T-cell (primary cell): ENCODE data around the gene WASHC2C. TPM values are rescaled to one million over a fixed set of nuclear protein-coding genes. Genes with fewer than 3 reads are reported as not detected.
"Not testable (repeated sequence)": the region's sequence is repeated elsewhere in the genome, so short reads cannot be mapped to it uniquely, and the experiment has no call there.

Experiments used
- ATAC-seq, 4 experiments: fragments of 200-7000 bp in 3 of 4; fragments of 150-1000 bp in 1 of 4; cut with Tn5 transposase; replicated peaks in 1 of 4; 1 replicate in 3 of 4; 2 replicates in 1 of 4; pipeline ENCODE4 v1.10.0; 2021; ENCODE audit warnings: moderate library complexity in 3 of 4, mild to moderate bottlenecking in 2 of 4, moderate number of reproducible peaks in 1 of 4
- CTCF ChIA-PET, 2 donors: fragments of 300-600 bp; sonication (Branson Sonifier 250); formaldehyde crosslinking; loops; one replicate each; lab custom pipeline; 2022; ENCODE audit warnings: antibody characterized with exemption in 2 of 2; lab: Charles Lee
- POLR2A ChIA-PET, 2 donors: fragments of 300-600 bp; sonication (Branson Sonifier 250); formaldehyde crosslinking; loops; one replicate each; lab custom pipeline; 2022; ENCODE audit warnings: antibody characterized with exemption in 2 of 2; lab: Charles Lee
- DNase-seq, 35 experiments: peaks; one replicate each; pipeline versions ENCODE4 v3.0.0 to v3.0.0-alpha.2; 2013 to 2023
- H3K27ac ChIP-seq: one replicate; pipeline ENCODE4 v1.5.1; 2013; ENCODE audit warnings: low read length
- H3K27me3 ChIP-seq, 2 experiments: replicated peaks in 1 of 2; 1 replicate in 1 of 2; 2 replicates in 1 of 2; pipeline versions ENCODE4 v1.6.1 to v1.7.0; 2013; ENCODE audit warnings: low read length in 1 of 2, mixed read lengths in 1 of 2; ENCODE audit not compliant: control insufficient read depth in 2 of 2, insufficient read depth in 2 of 2; ENCODE audit errors: extremely low read depth in 1 of 2
- H3K36me3 ChIP-seq, 2 donors: 1 replicate in 1 of 2; 2 replicates in 1 of 2; pipeline versions ENCODE4 v1.6.1 to v1.7.0; 2013; ENCODE audit warnings: low read length in 1 of 2; ENCODE audit not compliant: control insufficient read depth in 2 of 2, insufficient read depth in 1 of 2; ENCODE audit errors: extremely low read depth in 1 of 2
- H3K4me1 ChIP-seq, 2 experiments: 1 replicate in 1 of 2; 2 replicates in 1 of 2; pipeline versions ENCODE4 v1.6.1 to v1.7.0; 2013; ENCODE audit warnings: low read length in 2 of 2, mixed read lengths in 1 of 2; ENCODE audit not compliant: insufficient read depth in 2 of 2, control insufficient read depth in 1 of 2; ENCODE audit errors: extremely low read depth in 1 of 2
- H3K4me3 ChIP-seq, 2 donors: 1 replicate in 1 of 2; 2 replicates in 1 of 2; pipeline versions ENCODE4 v1.5.1 to v1.7.0; 2013; ENCODE audit warnings: mild to moderate bottlenecking in 2 of 2, low read length in 1 of 2, moderate library complexity in 1 of 2; ENCODE audit not compliant: control insufficient read depth in 1 of 2; ENCODE audit errors: extremely low read depth in 1 of 2
- H3K9me3 ChIP-seq: 2 replicates; pipeline ENCODE4 v1.7.0; 2013
- H3K27ac Mint-ChIP-seq, 2 donors: one replicate each; pipeline ENCODE4 v1.8.0; 2020 to 2021; ENCODE audit warnings: mild to moderate bottlenecking in 2 of 2, mixed read lengths in 2 of 2
- H3K27me3 Mint-ChIP-seq, 2 donors: one replicate each; pipeline ENCODE4 v1.8.0; 2021 to 2022; ENCODE audit warnings: mixed read lengths in 2 of 2
- H3K36me3 Mint-ChIP-seq: one replicate; pipeline ENCODE4 v1.8.0; 2021; ENCODE audit warnings: mixed read lengths
- H3K4me1 Mint-ChIP-seq, 3 donors: one replicate each; pipeline ENCODE4 v1.8.0; 2020 to 2022; ENCODE audit warnings: mixed read lengths in 3 of 3, mild to moderate bottlenecking in 1 of 3
- H3K4me3 Mint-ChIP-seq, 3 donors: one replicate each; pipeline ENCODE4 v1.8.0; 2020 to 2022; ENCODE audit warnings: mild to moderate bottlenecking in 3 of 3, mixed read lengths in 3 of 3, moderate library complexity in 3 of 3
- H3K9me3 Mint-ChIP-seq, 3 donors: one replicate each; pipeline ENCODE4 v1.8.0; 2020 to 2022; ENCODE audit warnings: mixed read lengths in 3 of 3
- WGBS: methylation state at CpG from one replicate; pipeline ENCODE4 v1.1.5; 2013; ENCODE audit warnings: missing lambda C conversion rate; ENCODE audit not compliant: insufficient coverage; 5-methylcytosine and 5-hydroxymethylcytosine counted together
- total RNA-seq, 35 experiments: library from RNA in 6 of 35; stranded (reverse) in 6 of 35; fragments of 120-200 nt in 1 of 35; gene quantifications; one replicate each; pipeline versions ENCODE4 v1.2.1 to v1.2.4 and lab custom pipeline; 2013 to 2026

Gene WASHC2C
- total RNA-seq, 5 donors from 2014 or later (not counting 1 experiment from before 2014, with no cell fraction given) = 51.3 to 66.6 (median 62.5) TPM

- not testable (repeated sequence) for H3K9me3 ChIP-seq
- 86% methylated on average over 1 of the region's 6 CpGs for WGBS
Observed at GRCh38 chr10:45820107-45820830, 93.2 kb downstream of the WASHC2C start.

GRCh38 chr10:45822918-45823317 is 95.9 kb downstream of the WASHC2C start:
- H3K36me3 Mint-ChIP-seq, ATAC-seq, H3K27ac Mint-ChIP-seq, H3K27me3 Mint-ChIP-seq, DNase-seq, H3K4me3 ChIP-seq, H3K4me1 Mint-ChIP-seq, H3K9me3 ChIP-seq, H3K4me3 Mint-ChIP-seq, H3K27ac ChIP-seq, H3K36me3 ChIP-seq, H3K4me1 ChIP-seq, POLR2A ChIA-PET, H3K27me3 ChIP-seq, H3K9me3 Mint-ChIP-seq, CTCF ChIA-PET: not testable (repeated sequence)
- no CpG with 5 or more reads among the region's 2 CpGs for WGBS

More at GRCh38 chr10:45820107-45820830, 93.2 kb downstream of the WASHC2C start:
- DNase-seq, H3K4me3 ChIP-seq, H3K27ac Mint-ChIP-seq, POLR2A ChIA-PET, H3K4me3 Mint-ChIP-seq, CTCF ChIA-PET, H3K4me1 ChIP-seq, H3K9me3 Mint-ChIP-seq, H3K27me3 Mint-ChIP-seq, H3K4me1 Mint-ChIP-seq, H3K27ac ChIP-seq, ATAC-seq, H3K36me3 ChIP-seq, H3K36me3 Mint-ChIP-seq, H3K27me3 ChIP-seq: not testable (repeated sequence)

Other genes starting within 250 kb of the WASHC2C start
- 10 to 100 TPM; 26.8 to 32.1 (median 30.6) TPM for gene ZFAND4, start 54.5 kb upstream of the WASHC2C start, total RNA-seq
- gene AGAP4, start 120.2 kb downstream of the WASHC2C start, total RNA-seq = 10 to 100 TPM; 29.7 to 37.1 (median 35.1) TPM
- gene TIMM23, start 245.2 kb downstream of the WASHC2C start, total RNA-seq = 10 to 100 TPM; 24.5 to 27.0 (median 24.8) TPM